Measurements from ENCODE around the gene PCDHGA8.
"Not testable (repeated sequence)": the region's sequence is repeated elsewhere in the genome, so short reads cannot be mapped to it uniquely, and the experiment has no call there.

PCDHGA8 gene

DNA sequence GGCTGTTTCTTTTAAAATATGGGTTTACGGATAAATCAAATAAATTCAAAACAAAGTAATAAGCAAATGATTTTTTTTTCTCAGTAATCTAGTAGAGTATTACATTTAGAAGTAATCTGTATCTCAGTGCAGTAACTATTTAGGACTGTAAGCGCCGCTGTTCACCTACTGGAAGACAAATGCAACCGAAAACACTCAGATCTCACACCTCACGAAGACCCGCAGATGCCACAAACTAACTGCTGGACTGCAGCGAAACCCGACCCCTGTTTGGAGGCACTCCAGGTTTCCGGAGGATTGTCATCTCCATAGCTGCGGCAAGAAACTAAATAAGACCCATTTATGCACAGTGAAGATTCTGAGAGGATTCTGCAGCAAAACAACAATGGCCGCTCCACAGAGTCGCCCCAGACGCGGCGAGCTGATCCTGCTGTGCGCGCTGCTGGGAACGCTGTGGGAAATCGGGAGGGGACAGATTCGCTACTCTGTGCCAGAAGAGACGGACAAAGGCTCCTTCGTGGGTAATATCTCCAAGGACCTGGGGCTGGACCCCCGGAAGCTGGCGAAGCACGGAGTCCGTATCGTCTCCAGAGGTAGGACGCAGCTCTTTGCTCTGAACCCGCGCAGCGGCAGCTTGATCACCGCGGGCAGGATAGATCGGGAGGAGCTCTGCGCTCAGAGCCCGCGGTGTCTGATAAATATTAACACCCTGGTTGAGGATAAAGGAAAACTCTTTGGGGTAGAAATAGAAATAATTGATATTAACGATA lies at the start of gene PCDHGA8:
PCDHGA8 (plus strand) TSS at position 205 of the 770 bp plus-strand sequence; CDS start at position 386, 181 bp downstream.
- DNase-seq, result no peak

DNA sequence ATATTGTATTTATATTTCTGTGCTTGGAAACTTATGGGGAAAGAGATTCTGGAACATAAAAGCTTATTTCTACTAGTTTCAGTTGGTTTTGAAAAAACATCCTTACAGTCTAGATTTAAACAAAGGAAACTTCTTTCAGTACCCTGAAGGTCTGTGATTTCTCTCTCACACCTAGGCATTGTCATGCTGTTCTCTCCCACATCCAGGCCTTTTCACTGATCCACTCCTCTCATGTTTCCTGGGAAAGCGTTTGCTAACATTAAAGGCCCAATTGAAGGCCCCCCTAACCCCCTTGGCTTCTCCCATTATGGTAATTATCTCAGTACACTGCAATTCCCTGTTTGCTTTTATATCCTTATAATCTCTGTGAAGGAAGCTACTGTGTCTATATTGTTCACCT lies 49.7 kb upstream of the PCDHGA8 start:
- no peak for DNase-seq

DNA sequence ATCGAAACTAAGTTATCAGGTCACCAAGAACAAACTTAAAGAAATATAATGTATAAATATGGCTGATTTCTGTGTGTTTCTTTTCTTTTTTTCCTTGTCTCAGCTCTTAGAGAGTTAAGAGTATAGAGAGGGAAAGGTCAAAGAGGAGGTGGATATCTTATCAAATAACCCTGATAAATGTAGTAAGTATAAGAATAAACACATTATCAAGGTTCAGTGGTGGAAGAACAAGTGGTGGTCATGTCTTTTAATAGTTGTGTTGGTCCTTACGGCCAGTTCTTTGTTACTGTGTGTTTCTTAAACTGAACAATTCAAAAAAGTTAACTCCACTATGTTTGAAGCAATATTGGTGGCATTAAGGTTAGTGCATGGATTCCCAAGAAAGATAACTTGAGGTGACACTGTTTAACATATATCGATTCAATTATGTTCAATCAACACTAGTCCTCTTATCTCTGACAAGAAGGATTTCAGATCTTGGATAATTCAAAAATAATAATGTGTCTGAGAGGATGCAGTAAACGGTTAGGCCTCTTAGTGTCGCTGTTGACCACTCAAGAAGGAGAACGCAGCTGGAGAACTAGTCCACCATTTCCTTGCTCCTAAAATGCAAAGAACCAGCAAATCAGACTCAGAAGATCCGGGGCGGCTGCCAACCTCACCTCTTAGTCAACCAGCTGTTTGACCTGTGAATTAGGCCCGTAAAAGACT lies 49.0 kb upstream of the PCDHGA8 start, which contains the start of gene PCDHGA3:
PCDHGA3 (plus strand) TSS at position 588 of the 711 bp plus-strand sequence. CDS start 205 bp downstream, outside the sequence.
- DNase-seq, result no peak

DNA sequence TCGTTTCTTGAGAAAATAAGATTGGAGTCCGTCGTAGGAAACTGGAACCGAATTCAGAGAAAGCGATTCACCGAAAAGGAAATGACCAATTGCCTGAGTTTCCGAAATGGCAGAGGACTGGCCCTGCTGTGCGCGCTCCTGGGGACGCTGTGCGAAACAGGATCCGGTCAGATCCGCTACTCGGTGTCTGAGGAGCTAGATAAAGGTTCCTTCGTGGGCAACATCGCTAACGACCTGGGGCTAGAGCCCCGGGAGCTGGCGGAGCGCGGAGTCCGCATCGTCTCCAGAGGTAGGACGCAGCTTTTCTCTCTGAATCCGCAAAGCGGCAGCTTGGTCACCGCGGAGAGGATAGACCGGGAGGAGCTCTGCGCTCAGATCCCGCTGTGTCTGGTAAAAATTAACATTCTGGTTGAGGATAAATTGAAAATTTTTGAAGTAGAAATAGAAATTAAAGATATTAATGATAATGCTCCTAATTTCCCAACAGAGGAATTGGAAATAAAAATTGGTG lies 48.4 kb upstream of the PCDHGA8 start:
- no peak for DNase-seq

DNA sequence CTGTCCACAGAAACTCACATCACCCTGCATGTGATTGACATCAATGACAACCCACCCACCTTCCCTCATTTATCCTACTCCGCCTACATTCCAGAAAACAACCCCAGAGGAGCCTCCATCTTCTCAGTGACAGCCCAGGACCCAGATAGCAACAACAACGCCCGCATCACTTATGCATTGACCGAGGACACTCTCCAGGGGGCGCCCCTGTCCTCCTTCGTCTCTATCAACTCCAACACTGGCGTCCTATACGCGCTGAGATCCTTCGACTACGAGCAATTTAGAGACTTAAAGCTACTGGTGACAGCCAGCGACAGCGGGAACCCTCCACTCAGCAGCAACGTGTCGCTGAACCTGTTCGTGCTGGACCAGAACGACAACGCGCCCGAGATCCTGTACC lies 47.1 kb upstream of the PCDHGA8 start:
- no peak for DNase-seq

DNA sequence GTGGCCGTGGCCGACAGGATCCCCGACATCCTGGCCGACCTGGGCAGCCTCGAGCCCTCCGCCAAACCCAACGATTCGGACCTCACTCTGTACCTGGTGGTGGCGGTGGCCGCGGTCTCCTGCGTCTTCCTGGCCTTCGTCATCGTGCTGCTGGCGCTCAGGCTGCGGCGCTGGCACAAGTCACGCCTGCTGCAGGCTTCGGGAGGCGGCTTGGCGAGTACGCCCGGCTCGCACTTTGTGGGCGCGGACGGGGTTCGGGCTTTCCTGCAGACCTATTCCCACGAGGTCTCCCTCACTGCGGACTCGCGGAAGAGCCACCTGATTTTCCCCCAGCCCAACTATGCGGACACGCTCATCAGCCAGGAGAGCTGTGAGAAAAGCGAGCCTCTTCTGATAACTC lies 46.4 kb upstream of the PCDHGA8 start:
- not testable (repeated sequence) for DNase-seq

DNA sequence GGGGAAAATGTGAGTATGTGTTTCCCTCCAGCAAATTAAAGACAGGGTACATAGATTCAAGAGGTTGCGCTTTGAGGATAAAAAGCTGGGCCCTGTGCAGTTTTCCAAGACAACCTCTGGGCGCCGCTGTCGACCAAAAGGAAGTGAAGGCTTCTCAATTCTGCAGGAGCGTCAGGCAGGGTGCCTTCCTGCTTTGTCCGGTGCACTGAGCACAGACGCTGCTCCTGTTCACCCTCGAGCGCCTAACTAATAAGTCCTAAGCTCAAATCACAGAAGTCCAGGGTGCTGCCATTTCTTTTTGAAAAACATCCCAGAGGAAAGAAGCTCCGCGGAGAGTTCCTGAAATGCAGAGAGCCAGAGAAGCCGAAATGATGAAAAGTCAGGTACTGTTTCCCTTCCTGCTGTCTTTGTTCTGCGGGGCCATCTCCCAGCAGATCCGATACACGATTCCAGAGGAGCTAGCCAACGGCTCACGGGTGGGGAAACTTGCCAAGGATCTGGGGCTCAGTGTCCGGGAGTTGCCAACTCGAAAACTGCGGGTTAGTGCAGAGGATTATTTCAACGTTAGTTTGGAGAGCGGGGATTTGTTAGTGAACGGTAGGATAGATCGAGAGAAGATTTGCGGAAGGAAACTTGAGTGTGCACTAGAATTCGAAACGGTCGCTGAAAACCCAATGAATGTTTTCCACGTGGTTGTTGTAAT lies 42.4 kb upstream of the PCDHGA8 start, which contains the start of gene PCDHGB1:
PCDHGB1 (plus strand) TSS at position 183 of the 703 bp plus-strand sequence; CDS start at position 345, 162 bp downstream.
- DNase-seq, result no peak

DNA sequence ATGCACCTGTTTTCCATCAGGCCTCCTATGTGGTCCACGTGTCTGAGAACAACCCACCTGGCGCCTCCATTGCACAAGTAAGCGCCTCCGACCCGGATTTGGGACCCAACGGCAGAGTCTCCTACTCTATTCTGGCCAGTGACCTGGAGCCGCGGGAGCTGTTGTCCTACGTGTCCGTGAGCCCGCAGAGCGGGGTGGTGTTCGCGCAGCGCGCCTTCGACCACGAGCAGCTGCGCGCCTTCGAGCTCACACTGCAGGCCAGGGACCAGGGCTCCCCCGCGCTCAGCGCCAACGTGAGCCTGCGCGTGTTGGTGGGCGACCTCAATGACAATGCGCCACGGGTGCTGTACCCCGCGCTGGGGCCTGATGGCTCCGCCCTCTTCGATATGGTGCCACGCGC lies 40.8 kb upstream of the PCDHGA8 start:
- no peak for DNase-seq

DNA sequence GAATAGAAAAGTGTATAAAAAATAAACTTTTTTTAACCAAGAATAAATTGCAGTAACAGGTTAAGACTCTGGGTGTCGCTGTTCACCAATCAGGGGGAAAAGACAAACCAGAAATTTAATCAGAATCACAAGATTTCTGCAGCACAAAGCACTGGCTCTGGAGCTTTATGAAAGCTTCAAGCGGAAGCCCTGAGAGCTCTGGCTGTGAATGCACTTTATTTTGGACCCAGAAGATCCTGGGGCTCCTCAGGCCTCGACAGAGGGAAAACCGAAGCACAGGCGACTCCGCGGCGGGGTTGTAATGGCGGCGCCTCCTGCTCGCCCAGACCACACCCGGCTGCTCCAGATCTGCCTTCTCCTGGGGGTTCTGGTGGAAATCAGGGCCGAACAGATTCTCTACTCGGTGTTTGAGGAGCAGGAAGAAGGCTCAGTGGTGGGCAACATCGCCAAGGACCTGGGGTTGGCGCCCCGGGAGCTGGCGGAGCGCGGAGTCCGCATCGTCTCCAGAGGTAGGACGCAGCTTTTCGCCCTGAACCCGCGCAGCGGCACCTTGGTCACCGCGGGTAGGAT lies 37.4 kb upstream of the PCDHGA8 start, which contains the start of gene PCDHGA4:
PCDHGA4 (plus strand) TSS at position 122 of the 570 bp plus-strand sequence; CDS start at position 209, 87 bp downstream.
- no peak for DNase-seq

DNA sequence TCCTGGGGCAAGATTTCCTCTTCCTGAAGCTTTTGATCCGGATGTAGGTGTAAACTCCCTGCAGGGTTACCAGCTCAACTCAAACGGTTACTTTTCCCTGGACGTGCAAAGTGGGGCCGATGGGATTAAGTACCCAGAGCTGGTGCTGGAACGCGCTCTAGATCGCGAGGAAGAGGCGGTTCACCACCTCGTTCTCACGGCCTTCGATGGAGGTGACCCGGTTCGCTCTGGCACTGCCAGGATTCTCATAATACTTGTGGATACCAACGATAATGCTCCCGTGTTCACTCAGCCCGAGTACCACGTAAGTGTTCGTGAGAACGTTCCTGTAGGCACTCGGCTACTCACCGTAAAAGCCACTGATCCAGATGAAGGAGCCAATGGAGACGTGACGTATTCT lies 36.8 kb upstream of the PCDHGA8 start:
- DNase-seq, result no peak

DNA sequence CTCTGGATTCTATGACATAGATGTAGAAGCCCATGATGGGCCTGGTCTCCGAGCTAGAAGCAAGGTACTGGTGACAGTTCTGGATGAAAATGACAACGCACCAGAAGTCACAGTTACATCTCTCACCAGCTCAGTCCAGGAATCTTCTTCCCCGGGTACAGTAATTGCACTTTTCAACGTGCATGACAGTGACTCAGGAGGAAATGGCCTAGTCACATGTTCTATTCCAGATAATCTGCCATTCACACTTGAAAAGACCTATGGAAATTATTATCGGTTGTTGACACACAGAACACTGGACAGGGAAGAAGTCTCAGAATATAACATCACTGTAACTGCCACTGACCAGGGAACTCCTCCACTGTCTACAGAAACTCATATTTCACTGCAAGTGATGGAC lies 36.3 kb upstream of the PCDHGA8 start:
- DNase-seq, result no peak

DNA sequence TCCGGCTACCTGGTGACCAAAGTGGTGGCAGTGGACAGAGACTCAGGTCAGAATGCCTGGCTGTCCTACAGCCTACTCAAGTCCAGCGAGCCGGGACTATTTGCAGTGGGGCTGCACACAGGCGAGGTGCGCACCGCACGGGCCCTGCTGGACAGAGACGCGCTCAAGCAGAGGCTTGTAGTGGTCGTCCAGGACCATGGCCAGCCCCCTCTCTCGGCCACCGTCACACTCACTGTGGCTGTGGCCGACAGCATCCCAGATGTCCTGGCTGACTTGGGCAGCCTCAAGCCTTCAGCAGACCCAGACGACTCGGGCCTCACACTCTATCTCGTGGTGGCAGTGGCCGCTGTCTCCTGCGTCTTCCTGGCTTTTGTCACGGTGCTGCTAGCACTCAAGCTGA lies 35.5 kb upstream of the PCDHGA8 start:
- no peak for DNase-seq

DNA sequence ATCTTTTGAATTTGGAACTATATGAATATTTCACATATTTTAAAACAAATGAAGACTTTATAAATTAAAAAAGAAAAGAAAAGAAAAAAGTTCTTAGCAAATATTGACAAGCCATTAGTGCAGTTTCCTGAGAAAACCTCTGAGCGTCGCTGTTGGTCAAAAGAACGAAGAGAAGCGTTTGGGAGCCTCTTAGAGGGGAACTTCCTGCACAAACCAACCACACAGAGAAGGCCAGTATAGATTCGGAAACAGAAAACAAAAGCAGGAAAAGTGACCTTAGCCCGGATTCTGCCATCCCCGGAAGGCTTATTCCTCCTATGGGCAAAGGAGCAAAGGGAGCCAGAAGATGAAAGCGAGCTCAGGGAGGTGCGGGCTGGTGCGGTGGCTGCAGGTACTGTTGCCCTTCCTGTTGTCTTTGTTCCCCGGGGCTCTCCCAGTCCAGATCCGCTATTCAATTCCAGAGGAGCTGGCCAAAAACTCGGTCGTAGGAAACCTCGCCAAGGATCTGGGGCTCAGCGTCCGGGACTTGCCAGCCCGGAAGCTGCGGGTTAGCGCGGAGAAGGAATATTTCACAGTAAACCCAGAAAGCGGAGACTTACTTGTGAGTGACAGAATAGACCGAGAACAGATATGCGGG lies 32.5 kb upstream of the PCDHGA8 start, which contains the start of gene PCDHGB2:
PCDHGB2 (plus strand) TSS at position 205 of the 637 bp plus-strand sequence; CDS start at position 347, 142 bp downstream.
- DNase-seq, result no peak

DNA sequence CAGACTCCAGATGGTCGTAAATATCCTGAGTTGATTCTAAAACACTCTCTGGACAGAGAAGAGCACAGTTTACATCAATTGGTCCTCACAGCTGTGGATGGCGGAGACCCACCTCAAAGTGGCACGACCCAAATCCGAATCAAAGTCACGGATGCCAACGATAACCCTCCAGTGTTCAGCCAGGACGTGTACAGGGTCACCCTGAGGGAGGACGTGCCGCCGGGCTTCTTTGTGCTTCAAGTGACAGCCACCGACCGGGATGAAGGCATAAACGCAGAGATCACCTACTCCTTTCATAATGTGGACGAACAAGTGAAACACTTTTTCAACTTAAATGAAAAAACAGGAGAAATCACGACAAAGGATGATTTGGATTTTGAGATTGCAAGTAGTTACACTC lies 31.7 kb upstream of the PCDHGA8 start:
- DNase-seq, result no peak

DNA sequence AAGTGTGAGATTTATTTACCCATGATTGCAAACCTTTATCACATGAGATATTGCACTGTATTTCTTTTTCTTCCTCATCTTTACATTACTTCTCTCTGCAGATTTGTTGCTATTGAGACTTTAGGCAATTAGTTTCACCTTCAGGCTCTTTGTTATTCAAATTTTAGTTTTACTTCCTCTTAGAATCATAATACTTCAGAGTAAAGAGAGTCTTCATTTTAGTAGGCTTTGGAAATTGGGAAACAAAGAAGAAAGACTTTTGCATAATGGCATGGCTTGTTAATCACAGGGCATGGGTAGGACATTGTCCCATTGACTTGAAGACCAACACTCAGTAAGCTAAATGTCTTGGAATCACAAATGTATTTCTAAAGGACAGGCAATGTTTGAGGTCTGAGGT lies 29.7 kb upstream of the PCDHGA8 start:
- DNase-seq, result no peak

DNA sequence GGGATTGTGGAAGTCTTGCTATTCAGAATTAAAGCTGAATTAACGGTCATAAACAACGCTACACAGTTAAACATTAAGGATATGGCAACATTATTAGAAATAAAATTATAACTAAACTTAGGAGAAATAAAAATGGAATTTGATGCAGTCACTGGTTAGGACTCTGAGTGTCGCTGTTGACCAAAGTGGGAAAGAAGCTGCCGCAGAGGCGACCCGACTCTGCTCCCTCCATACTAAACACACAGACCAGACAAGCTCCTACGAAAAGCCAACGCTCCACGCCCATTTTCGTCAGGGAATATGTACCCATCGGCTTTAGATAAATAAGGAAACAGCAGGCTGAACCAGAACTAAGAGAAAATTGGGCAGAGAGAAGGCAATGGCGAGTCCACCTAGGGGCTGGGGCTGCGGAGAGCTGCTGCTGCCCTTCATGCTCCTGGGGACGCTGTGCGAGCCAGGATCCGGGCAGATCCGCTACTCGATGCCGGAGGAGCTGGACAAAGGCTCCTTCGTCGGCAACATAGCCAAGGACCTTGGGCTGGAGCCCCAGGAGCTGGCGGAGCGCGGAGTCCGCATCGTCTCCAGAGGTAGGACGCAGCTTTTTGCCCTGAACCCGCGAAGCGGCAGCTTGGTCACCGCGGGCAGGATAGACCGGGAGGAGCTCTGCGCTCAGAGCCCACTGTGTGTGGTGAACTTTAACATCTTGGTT lies 28.3 kb upstream of the PCDHGA8 start, which contains the start of gene PCDHGA5:
PCDHGA5 (plus strand) TSS at position 211 of the 709 bp plus-strand sequence; CDS start at position 380, 169 bp downstream.
- DNase-seq, result no peak

DNA sequence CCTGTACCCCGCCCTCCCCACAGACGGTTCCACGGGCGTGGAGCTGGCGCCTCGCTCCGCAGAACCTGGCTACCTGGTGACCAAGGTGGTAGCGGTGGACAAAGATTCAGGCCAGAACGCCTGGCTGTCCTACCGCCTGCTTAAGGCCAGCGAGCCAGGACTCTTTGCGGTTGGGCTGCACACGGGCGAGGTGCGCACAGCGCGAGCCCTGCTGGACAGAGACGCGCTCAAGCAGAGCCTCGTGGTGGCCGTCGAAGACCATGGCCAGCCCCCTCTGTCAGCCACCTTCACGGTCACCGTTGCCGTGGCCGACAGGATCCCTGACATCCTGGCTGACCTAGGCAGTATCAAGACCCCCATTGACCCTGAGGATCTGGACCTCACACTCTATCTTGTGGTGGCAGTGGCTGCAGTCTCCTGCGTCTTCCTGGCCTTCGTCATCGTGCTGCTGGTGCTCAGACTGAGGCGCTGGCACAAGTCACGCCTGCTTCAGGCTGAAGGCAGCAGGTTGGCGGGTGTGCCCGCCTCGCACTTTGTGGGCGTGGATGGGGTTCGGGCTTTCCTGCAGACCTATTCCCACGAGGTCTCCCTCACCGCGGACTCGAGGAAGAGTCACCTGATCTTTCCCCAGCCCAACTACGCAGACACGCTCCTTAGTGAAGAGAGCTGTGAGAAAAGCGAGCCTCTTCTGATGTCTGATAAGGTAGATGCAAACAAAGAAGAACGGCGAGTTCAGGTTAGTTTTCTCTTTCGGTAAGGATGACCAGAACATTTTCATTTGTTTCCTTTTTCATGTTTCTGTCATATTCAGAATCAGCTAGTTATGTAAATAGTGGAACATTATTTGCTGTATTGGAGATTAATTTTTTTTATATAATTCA lies 26.2 kb upstream of the PCDHGA8 start:
- DNase-seq, result no peak

DNA sequence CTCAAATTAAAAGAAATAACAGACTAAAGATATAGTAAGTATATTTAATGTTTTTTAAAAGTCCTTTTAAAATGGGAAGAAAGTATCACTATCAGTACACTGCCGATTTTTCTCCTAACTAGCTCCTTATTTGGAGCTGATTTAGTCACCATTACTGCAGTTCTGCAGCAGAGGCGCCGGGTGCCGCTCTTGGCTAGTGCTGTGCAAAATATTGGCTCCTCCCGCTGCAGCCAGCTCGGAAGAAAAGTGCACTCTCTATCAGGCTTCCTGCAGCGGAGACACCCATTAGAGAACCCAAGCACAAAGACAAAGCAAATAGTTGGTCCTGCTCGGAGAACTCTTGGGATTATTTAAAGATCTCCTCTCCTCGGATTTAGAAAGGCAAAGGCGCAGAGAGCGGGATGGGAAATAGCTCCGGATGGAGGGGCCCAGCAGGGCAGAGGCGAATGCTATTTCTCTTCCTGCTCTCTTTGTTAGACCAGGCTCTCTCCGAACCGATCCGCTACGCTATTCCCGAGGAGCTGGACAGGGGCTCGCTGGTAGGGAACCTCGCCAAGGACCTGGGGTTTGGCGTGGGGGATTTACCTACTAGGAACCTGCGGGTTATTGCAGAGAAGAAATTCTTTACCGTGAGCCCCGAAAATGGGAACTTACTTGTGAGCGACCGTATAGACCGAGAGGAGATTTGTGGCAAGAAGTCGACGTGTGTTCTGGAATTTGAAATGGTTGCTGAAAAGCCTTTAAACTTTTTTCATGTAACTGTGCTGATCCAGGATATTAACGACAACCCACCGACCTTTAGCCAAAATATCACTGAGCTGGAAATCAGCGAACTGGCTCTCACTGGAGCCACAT lies 22.2 kb upstream of the PCDHGA8 start, which contains the start of gene PCDHGB3:
PCDHGB3 (plus strand) TSS at position 249 of the 855 bp plus-strand sequence; CDS start at position 402, 153 bp downstream.
- DNase-seq, result no peak

All from SHP77 treated with DMSO at 0.1 percent for 48 hours (cell line).